ENCODE measurements around the gene TUBG2. TPM values are rescaled to one million over a fixed set of nuclear protein-coding genes. Genes with fewer than 3 reads are reported as not detected.

Gene TUBG2
- total RNA-seq, 1 experiment from 2014 or later: 20.9 TPM

DNA sequence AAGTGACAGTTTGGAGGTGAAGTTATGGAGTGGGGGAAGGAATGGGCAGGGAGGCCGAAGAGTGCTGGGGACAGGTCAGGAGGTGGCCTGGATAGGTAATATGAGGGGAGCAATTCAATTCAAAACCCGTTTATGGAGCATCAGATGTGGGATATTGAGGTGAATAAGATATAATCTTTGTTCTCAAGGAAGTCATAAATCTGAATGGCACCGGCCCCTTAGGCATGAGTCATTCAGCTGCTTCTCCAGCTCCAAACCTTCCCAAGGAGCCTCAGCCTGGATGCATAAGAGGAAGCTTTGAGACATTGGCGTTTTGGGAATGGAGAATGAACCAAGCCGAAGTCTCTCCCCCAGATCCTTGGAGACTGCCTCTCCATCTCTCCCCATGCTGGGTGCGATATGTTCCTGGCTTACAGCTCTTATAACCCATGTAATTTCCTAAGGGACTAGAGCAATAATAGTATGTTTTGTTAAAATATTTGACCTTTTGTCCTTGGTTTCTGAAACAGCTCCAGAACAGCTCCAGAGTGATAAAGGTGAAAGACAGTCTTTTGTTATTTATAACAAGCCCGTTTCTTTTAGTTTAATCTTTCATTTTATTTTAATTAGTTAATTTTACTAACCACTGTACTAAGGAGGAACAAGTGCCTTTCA is 1.7 kb downstream of the TUBG2 start:
- CTCF ChIA-PET: interaction anchor here (1.0 to 2.5 kb wide), 6 partner anchors 13 to 113 kb away, joined by 3 to 9 read pairs (median 6); partner anchors contain the start of genes PLEKHH3, RETREG3 and TUBG1
- H3K9ac ChIP-seq (ENCODE audit: low read length): peak overlapping the region; percentile 41
- TF ChIP-seq EZH2 (IDR thresholded peaks at IDR 0.05): no peak
- no peak for TF ChIP-seq ZNF274 (IDR thresholded peaks at IDR 0.05; ENCODE audit: low read depth, low read length)
- no peak for TF ChIP-seq ZFX (IDR thresholded peaks at IDR 0.05)
- TF ChIP-seq SP1 (IDR thresholded peaks at IDR 0.05; ENCODE audit: low read depth): peak; percentile 47
- TF ChIP-seq EZH2phosphoT487 (IDR thresholded peaks at IDR 0.05; ENCODE audit: borderline replicate concordance): no peak
- no peak for TF ChIP-seq POLR2A (IDR thresholded peaks at IDR 0.05; ENCODE audit: borderline replicate concordance, extremely low read depth, insufficient read depth, insufficient read length)
- peak; percentile 43; the same call in 1 of the 2 replicates for TF ChIP-seq CBX3 (IDR thresholded peaks at IDR 0.05; ENCODE audit: low read depth)
- TF ChIP-seq, protein P1, sequence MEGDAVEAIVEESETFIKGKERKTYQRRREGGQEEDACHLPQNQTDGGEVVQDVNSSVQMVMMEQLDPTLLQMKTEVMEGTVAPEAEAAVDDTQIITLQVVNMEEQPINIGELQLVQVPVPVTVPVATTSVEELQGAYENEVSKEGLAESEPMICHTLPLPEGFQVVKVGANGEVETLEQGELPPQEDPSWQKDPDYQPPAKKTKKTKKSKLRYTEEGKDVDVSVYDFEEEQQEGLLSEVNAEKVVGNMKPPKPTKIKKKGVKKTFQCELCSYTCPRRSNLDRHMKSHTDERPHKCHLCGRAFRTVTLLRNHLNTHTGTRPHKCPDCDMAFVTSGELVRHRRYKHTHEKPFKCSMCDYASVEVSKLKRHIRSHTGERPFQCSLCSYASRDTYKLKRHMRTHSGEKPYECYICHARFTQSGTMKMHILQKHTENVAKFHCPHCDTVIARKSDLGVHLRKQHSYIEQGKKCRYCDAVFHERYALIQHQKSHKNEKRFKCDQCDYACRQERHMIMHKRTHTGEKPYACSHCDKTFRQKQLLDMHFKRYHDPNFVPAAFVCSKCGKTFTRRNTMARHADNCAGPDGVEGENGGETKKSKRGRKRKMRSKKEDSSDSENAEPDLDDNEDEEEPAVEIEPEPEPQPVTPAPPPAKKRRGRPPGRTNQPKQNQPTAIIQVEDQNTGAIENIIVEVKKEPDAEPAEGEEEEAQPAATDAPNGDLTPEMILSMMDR (IDR thresholded peaks at IDR 0.05 in 2 of 3, conservative IDR thresholded peaks at IDR 0.05 in 1 of 3; ENCODE audit: borderline replicate concordance in 1 of 3, insufficient read depth in 1 of 3, low read depth in 2 of 3, low read length in 2 of 3): no peak
- TF ChIP-seq EGR1 (IDR thresholded peaks at IDR 0.05; ENCODE audit: low read depth): no peak
- peak; percentile 80 for TF ChIP-seq JUND (IDR thresholded peaks at IDR 0.05)
- TF ChIP-seq, protein P2, sequence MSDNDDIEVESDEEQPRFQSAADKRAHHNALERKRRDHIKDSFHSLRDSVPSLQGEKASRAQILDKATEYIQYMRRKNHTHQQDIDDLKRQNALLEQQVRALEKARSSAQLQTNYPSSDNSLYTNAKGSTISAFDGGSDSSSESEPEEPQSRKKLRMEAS (IDR thresholded peaks at IDR 0.05): peak; percentile 23; the same call in 1 of the 2 replicates
- TF ChIP-seq, protein P3, sequence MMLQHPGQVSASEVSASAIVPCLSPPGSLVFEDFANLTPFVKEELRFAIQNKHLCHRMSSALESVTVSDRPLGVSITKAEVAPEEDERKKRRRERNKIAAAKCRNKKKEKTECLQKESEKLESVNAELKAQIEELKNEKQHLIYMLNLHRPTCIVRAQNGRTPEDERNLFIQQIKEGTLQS (IDR thresholded peaks at IDR 0.05): no peak
- TF ChIP-seq ELF1 (IDR thresholded peaks at IDR 0.05; ENCODE audit: borderline replicate concordance, low read depth): no peak
- TF ChIP-seq YY1 (IDR thresholded peaks at IDR 0.05; ENCODE audit: extremely low read depth, insufficient replicate concordance, low read depth, low read length): no peak
- TF ChIP-seq, protein P4, sequence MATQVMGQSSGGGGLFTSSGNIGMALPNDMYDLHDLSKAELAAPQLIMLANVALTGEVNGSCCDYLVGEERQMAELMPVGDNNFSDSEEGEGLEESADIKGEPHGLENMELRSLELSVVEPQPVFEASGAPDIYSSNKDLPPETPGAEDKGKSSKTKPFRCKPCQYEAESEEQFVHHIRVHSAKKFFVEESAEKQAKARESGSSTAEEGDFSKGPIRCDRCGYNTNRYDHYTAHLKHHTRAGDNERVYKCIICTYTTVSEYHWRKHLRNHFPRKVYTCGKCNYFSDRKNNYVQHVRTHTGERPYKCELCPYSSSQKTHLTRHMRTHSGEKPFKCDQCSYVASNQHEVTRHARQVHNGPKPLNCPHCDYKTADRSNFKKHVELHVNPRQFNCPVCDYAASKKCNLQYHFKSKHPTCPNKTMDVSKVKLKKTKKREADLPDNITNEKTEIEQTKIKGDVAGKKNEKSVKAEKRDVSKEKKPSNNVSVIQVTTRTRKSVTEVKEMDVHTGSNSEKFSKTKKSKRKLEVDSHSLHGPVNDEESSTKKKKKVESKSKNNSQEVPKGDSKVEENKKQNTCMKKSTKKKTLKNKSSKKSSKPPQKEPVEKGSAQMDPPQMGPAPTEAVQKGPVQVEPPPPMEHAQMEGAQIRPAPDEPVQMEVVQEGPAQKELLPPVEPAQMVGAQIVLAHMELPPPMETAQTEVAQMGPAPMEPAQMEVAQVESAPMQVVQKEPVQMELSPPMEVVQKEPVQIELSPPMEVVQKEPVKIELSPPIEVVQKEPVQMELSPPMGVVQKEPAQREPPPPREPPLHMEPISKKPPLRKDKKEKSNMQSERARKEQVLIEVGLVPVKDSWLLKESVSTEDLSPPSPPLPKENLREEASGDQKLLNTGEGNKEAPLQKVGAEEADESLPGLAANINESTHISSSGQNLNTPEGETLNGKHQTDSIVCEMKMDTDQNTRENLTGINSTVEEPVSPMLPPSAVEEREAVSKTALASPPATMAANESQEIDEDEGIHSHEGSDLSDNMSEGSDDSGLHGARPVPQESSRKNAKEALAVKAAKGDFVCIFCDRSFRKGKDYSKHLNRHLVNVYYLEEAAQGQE (IDR thresholded peaks at IDR 0.05; ENCODE audit: low read depth): no peak
- TF ChIP-seq SIN3A (IDR thresholded peaks at IDR 0.05; ENCODE audit: low read depth): no peak
- TF ChIP-seq SRF (IDR thresholded peaks at IDR 0.05; ENCODE audit: low read depth): no peak
- TF ChIP-seq POLR2AphosphoS5 (IDR thresholded peaks at IDR 0.05; ENCODE audit: low read depth, low read length): no peak
- TF ChIP-seq FOSL1 (IDR thresholded peaks at IDR 0.05; ENCODE audit: low read depth): peak; percentile 75
- no peak for TF ChIP-seq RAD21 (IDR thresholded peaks at IDR 0.05; ENCODE audit: low read depth)

More for the DNA sequence above, 1.7 kb downstream of the TUBG2 start:
- Histone ChIP-seq H3K4me2 (ENCODE audit: low read length) (peak overlapping the region; percentile 96), H3K4me3 (replicated peaks in 1 of 2; ENCODE audit: low read depth in 1 of 2, low read length in 2 of 2) (peak overlapping the region; percentile 36 to 74), H2AFZ (ENCODE audit: low read depth, low read length, poor library complexity, severe bottlenecking) (no peak overlapping the region), H3K4me1 (ENCODE audit: control insufficient read depth in 1 of 2, insufficient read depth in 2 of 2, low read length in 2 of 2) (peaks cover 20 to 36% of the 10 kb centered on the region in 2 experiments), H3K9me3 (ENCODE audit: control insufficient read depth in 1 of 2, insufficient read depth in 1 of 2, low read depth in 1 of 2, low read length in 2 of 2) (no peaks in the 10 kb centered on the region; a peak in 1 of 4 replicates), H3K27ac (ENCODE audit: low read depth, low read length) (peak overlapping the region; percentile 57), H3K79me2 (ENCODE audit: insufficient read depth, low read length) (no peaks in the 10 kb centered on the region), H3K9me2 (ENCODE audit: insufficient read depth) (no peaks in the 10 kb centered on the region), H4K20me1 (ENCODE audit: insufficient read depth) (no peaks in the 10 kb centered on the region), H3K36me3 (ENCODE audit: control insufficient read depth in 1 of 2, insufficient read depth in 2 of 2, low read length in 2 of 2) (peaks cover 0 to 3% of the 10 kb centered on the region in 2 experiments; a peak in 1 of 4 replicates), H3K27me3 (ENCODE audit: insufficient read depth, low read length) (no peaks in the 10 kb centered on the region)
- ATAC-seq (peak; percentile 37), DNase-seq (ENCODE audit: low read depth, low spot score) (no peak)
- intact Hi-C loops (cut with micrococcal nuclease): no loop called here
- ChIA-PET POLR2A (interaction anchor here (0.9 to 2.7 kb wide), 3 partner anchors 9 to 16 kb away, joined by 3 to 7 read pairs (median 3); partner anchors contain the start of gene PLEKHH3), RAD21 (ENCODE audit: low non-redundant PET in 1 of 2, low total read pairs in 2 of 2, uncharacterized antibody in 2 of 2, unreplicated experiment in 2 of 2) (interaction anchor here in 1 of 2 experiments (0.6 to 2.0 kb wide), 2 partner anchors 36 to 51 kb away, joined by 3 to 4 read pairs; partner anchors contain the start of genes RETREG3 and TUBG1)
- no TSS peak for BruUV-seq (replicated peaks)
